Mesendoderm (in vitro differentiated cells): ENCODE results near the gene CACNA1C.

ENCODE experiments used
- DNase-seq: peaks from one replicate; pipeline ENCODE4 v3.0.0; 2013
- H2AK5ac ChIP-seq: 2 replicates; pipeline ENCODE4 v1.6.1; 2013; ENCODE audit warnings: low read length, inconsistent platforms
- H2BK120ac ChIP-seq: 2 replicates; pipeline ENCODE4 v1.6.1; 2013; ENCODE audit warnings: low read depth, mild to moderate bottlenecking, low read length, moderate library complexity, mixed read lengths
- H2BK15ac ChIP-seq: replicated peaks from 2 replicates; pipeline ENCODE4 v1.6.1; 2013; ENCODE audit warnings: low read depth, mild to moderate bottlenecking, moderate library complexity
- H2BK5ac ChIP-seq: 2 replicates; pipeline ENCODE4 v1.6.1; 2013; ENCODE audit warnings: low read length, inconsistent platforms
- H3K18ac ChIP-seq: 2 replicates; pipeline ENCODE4 v1.6.1; 2013; ENCODE audit warnings: mild to moderate bottlenecking, low read length, mixed read lengths
- H3K23ac ChIP-seq: one replicate; pipeline ENCODE4 v1.6.1; 2013; ENCODE audit warnings: low read length
- H3K27ac ChIP-seq: 2 replicates; pipeline ENCODE4 v1.5.1; 2013; ENCODE audit warnings: low read depth, mild to moderate bottlenecking, inconsistent platforms, low read length, moderate library complexity
- H3K27me3 ChIP-seq: 2 replicates; pipeline ENCODE4 v1.6.1; 2013; ENCODE audit warnings: low read length, control low read depth, mild to moderate bottlenecking, inconsistent platforms; ENCODE audit not compliant: insufficient read depth, poor library complexity
- H3K36me3 ChIP-seq: 2 replicates; pipeline ENCODE4 v1.6.1; 2013; ENCODE audit warnings: low read length, inconsistent platforms; ENCODE audit not compliant: control insufficient read depth, insufficient read depth
- H3K4ac ChIP-seq: one replicate; pipeline ENCODE4 v1.6.1; 2013; ENCODE audit warnings: low read depth, mild to moderate bottlenecking, low read length, moderate library complexity
- H3K4me1 ChIP-seq: 2 replicates; pipeline ENCODE4 v1.6.1; 2013; ENCODE audit warnings: low read depth, low read length, inconsistent platforms; ENCODE audit not compliant: control insufficient read depth
- H3K4me2 ChIP-seq: 2 replicates; pipeline ENCODE4 v1.6.1; 2013; ENCODE audit warnings: low read length
- H3K4me3 ChIP-seq: 2 replicates; pipeline ENCODE4 v1.5.1; 2013; ENCODE audit warnings: mild to moderate bottlenecking, low read length
- H3K56ac ChIP-seq: one replicate; pipeline ENCODE4 v1.6.1; 2013; ENCODE audit warnings: low read length
- H3K79me1 ChIP-seq: 2 replicates; pipeline ENCODE4 v1.6.1; 2013; ENCODE audit warnings: low read length, inconsistent platforms
- H3K79me2 ChIP-seq: 2 replicates; pipeline ENCODE4 v1.6.1; 2013; ENCODE audit warnings: mild to moderate bottlenecking, low read length; ENCODE audit not compliant: control insufficient read depth, insufficient read depth
- H3K9ac ChIP-seq: 2 replicates; pipeline ENCODE4 v1.6.1; 2013; ENCODE audit warnings: low read length, inconsistent platforms
- H4K5ac ChIP-seq: one replicate; pipeline ENCODE4 v1.6.1; 2013; ENCODE audit warnings: low read length
- H4K8ac ChIP-seq: one replicate; pipeline ENCODE4 v1.6.1; 2013; ENCODE audit warnings: low read depth, mild to moderate bottlenecking, control low read depth, low read length, moderate library complexity
- WGBS: extraction: QIAGEN DNeasy Blood & Tissue Kit; methylation state at CpG from one replicate; pipeline ENCODE4 v1.1.7; 2013; ENCODE audit warnings: low lambda C conversion rate, missing lambda C conversion rate; ENCODE audit not compliant: insufficient coverage; ENCODE audit errors: extremely low coverage; 5-methylcytosine and 5-hydroxymethylcytosine counted together

CACNA1C gene

GRCh38 chr12:2627835-2628191, 575.0 kb downstream of the CACNA1C start:
- no peak overlapping the region for H2BK120ac ChIP-seq
- H3K9ac ChIP-seq: no peak overlapping the region
- H3K27me3 ChIP-seq: no peaks in the 10 kb centered on the region
- no peaks in the 10 kb centered on the region for H3K79me1 ChIP-seq
- H3K56ac ChIP-seq: peak overlapping the region; percentile 30
- H4K8ac ChIP-seq: no peak overlapping the region
- no peak overlapping the region for H2BK15ac ChIP-seq
- H3K36me3 ChIP-seq: no peaks in the 10 kb centered on the region
- no peak overlapping the region for H4K5ac ChIP-seq
- peaks cover 9% of the 10 kb centered on the region for H3K4me1 ChIP-seq
- H2BK5ac ChIP-seq: no peak overlapping the region
- peak; percentile 66 for DNase-seq
- no peak overlapping the region for H3K4ac ChIP-seq
- H2AK5ac ChIP-seq: no peak overlapping the region
- H3K18ac ChIP-seq: no peak overlapping the region
- H3K79me2 ChIP-seq: no peaks in the 10 kb centered on the region
- no CpG with 5 or more reads among the region's 11 CpGs for WGBS
- H3K4me3 ChIP-seq: no peak overlapping the region
- no peak overlapping the region for H3K4me2 ChIP-seq
- no peak overlapping the region for H3K27ac ChIP-seq
- no peak overlapping the region for H3K23ac ChIP-seq

DNA sequence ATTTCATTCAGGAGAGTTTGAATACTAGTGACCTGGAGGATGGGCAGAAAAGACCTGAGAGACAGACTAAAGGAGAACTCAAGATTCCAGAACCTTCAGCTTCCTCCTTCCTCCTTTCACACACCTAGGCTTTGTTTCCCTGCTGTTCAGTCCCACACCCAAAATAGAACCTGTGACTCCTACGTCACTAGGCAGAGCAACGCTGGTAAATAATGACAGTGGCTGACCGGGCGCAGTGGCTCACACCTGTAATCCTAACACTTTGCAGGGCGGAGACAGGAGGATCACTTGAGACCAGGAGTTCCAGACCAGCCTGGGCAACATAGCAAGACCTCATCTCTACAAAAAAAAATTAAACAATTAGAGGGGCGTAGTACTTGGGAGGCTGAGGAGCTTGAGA, 575.6 kb downstream of the CACNA1C start:
- Histone ChIP-seq H3K79me2 (no peaks in the 10 kb centered on the region), H3K4me2 (no peak overlapping the region), H3K4ac (no peak overlapping the region), H4K5ac (no peak overlapping the region), H3K23ac (no peak overlapping the region), H2BK120ac (no peak overlapping the region), H3K79me1 (no peaks in the 10 kb centered on the region), H3K27me3 (no peaks in the 10 kb centered on the region), H3K4me3 (no peak overlapping the region), H2AK5ac (no peak overlapping the region), H3K9ac (no peak overlapping the region), H3K27ac (no peak overlapping the region), H2BK5ac (no peak overlapping the region), H3K18ac (no peak overlapping the region), H3K4me1 (peaks cover 9% of the 10 kb centered on the region), H2BK15ac (no peak overlapping the region), H3K56ac (no peak overlapping the region), H3K36me3 (no peaks in the 10 kb centered on the region), H4K8ac (no peak overlapping the region)
- DNase-seq: no peak
- no CpG with 5 or more reads among the region's 6 CpGs for WGBS

DNA sequence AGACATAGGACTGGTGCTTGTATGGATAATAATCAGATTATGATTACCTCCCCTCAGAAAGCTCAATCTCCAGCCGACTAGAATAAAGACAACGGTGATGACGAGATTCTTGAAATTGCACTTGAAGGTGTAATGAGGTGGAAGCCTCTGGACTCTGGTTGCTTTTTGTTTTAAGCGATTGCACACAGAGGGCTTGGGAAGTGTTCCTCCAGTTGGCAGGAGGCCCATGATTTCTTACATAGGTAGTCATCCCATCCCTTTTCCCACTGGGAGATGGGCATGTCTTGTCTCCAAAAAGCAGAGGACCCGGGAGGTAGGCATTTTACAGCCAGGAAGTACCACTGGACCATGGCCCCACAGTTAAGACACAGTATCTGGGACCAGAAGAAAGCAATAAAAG, 576.3 kb downstream of the CACNA1C start:
- WGBS: no CpG with 5 or more reads among the region's 5 CpGs
- peaks cover 9% of the 10 kb centered on the region for H3K4me1 ChIP-seq
- H3K56ac ChIP-seq: no peak overlapping the region
- no peak overlapping the region for H2BK120ac ChIP-seq
- no peak overlapping the region for H3K4me2 ChIP-seq
- H3K9ac ChIP-seq: no peak overlapping the region
- no peaks in the 10 kb centered on the region for H3K27me3 ChIP-seq
- no peaks in the 10 kb centered on the region for H3K79me1 ChIP-seq
- no peak overlapping the region for H3K18ac ChIP-seq
- H4K8ac ChIP-seq: no peak overlapping the region
- H2BK15ac ChIP-seq: no peak overlapping the region
- H3K23ac ChIP-seq: no peak overlapping the region
- H3K36me3 ChIP-seq: no peaks in the 10 kb centered on the region
- no peak overlapping the region for H4K5ac ChIP-seq
- H3K4ac ChIP-seq: no peak overlapping the region
- H3K4me3 ChIP-seq: no peak overlapping the region
- no peaks in the 10 kb centered on the region for H3K79me2 ChIP-seq
- DNase-seq: no peak
- no peak overlapping the region for H2AK5ac ChIP-seq
- no peak overlapping the region for H3K27ac ChIP-seq
- no peak overlapping the region for H2BK5ac ChIP-seq

GRCh38 chr12:2631653-2632350, 579.0 kb downstream of the CACNA1C start:
- no peaks in the 10 kb centered on the region for H3K79me1 ChIP-seq
- H2BK120ac ChIP-seq: no peak overlapping the region
- no peak overlapping the region for H3K27ac ChIP-seq
- H3K4me2 ChIP-seq: no peak overlapping the region
- no peaks in the 10 kb centered on the region for H3K79me2 ChIP-seq
- H4K8ac ChIP-seq: no peak overlapping the region
- no peak for DNase-seq
- no peak overlapping the region for H3K23ac ChIP-seq
- H2AK5ac ChIP-seq: no peak overlapping the region
- peaks cover 2% of the 10 kb centered on the region for H3K4me1 ChIP-seq
- H4K5ac ChIP-seq: no peak overlapping the region
- no peaks in the 10 kb centered on the region for H3K36me3 ChIP-seq
- H2BK15ac ChIP-seq: no peak overlapping the region
- no peak overlapping the region for H3K4me3 ChIP-seq
- H2BK5ac ChIP-seq: no peak overlapping the region
- WGBS: no CpG with 5 or more reads among the region's 16 CpGs
- no peak overlapping the region for H3K18ac ChIP-seq
- H3K4ac ChIP-seq: no peak overlapping the region
- H3K9ac ChIP-seq: no peak overlapping the region
- H3K27me3 ChIP-seq: no peaks in the 10 kb centered on the region
- no peak overlapping the region for H3K56ac ChIP-seq

DNA sequence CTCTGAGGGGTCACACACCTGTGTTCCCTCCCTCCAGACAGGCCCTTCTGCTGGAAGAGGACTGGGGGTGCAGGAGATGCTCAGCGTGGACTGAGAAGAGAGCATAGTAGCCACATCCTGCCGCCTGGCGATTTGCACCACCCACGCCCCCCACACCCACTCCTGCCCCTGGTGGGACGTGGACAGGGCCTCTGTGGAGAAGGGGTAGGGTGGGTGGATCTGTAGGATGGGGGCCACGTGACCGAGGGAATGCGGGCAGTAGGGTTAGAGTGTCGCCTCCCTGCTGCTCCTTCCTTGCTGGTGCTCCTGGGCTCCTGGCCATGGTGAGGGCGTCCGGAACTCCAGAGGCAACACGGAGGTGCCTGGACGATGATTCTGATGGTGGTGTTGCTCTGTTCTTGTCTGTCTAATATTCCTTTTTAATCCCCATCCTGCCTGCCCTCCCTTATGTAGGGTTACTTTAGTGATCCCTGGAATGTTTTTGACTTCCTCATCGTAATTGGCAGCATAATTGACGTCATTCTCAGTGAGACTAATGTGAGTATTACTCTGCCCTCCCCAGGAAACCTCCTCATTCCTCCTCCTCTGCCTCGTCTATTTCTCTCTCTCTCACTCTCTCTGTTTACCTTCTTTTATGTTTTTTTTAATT, 580.5 kb downstream of the CACNA1C start:
- no peak overlapping the region for H3K23ac ChIP-seq
- DNase-seq: no peak
- no peak overlapping the region for H2BK120ac ChIP-seq
- no peaks in the 10 kb centered on the region for H3K36me3 ChIP-seq
- H2BK5ac ChIP-seq: no peak overlapping the region
- H3K79me2 ChIP-seq: no peaks in the 10 kb centered on the region
- H3K79me1 ChIP-seq: no peaks in the 10 kb centered on the region
- no peak overlapping the region for H2BK15ac ChIP-seq
- no peak overlapping the region for H4K5ac ChIP-seq
- WGBS: no CpG with 5 or more reads among the region's 16 CpGs
- H3K9ac ChIP-seq: no peak overlapping the region
- H3K56ac ChIP-seq: no peak overlapping the region
- no peak overlapping the region for H3K4me3 ChIP-seq
- no peak overlapping the region for H4K8ac ChIP-seq
- H3K27me3 ChIP-seq: no peaks in the 10 kb centered on the region
- H3K4me1 ChIP-seq: no peaks in the 10 kb centered on the region
- H3K18ac ChIP-seq: no peak overlapping the region
- no peak overlapping the region for H2AK5ac ChIP-seq
- no peak overlapping the region for H3K4me2 ChIP-seq
- no peak overlapping the region for H3K27ac ChIP-seq
- no peak overlapping the region for H3K4ac ChIP-seq

DNA sequence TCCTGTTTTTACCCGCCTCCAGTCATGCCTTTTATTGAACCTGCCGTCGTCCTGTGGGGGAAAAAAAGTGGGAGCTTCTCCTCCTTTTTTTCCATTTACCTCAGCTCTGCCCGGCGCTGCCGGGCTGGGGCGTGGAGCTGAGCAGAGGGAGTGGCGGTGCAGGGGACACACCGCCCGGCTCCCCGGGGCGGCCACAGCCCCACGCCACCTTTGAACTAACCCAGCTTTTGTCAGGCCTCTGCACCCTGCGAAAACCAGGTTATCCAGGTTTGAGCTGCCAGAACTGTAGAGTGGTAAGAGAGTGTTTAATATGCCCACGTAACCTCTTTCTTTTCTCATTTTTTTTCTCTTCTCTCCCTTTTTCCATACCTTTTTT, 581.0 kb downstream of the CACNA1C start:
- no peak overlapping the region for H4K8ac ChIP-seq
- no peak overlapping the region for H2BK120ac ChIP-seq

More for the DNA sequence above, 581.0 kb downstream of the CACNA1C start:
- H3K56ac ChIP-seq: no peak overlapping the region
- H3K79me1 ChIP-seq: no peaks in the 10 kb centered on the region
- DNase-seq: no peak
- H3K4ac ChIP-seq: no peak overlapping the region
- no peak overlapping the region for H3K4me2 ChIP-seq
- H3K4me3 ChIP-seq: no peak overlapping the region
- no peaks in the 10 kb centered on the region for H3K36me3 ChIP-seq
- no peak overlapping the region for H3K18ac ChIP-seq
- no peak overlapping the region for H4K5ac ChIP-seq
- no peaks in the 10 kb centered on the region for H3K27me3 ChIP-seq
- H2BK15ac ChIP-seq: no peak overlapping the region
- H3K4me1 ChIP-seq: no peaks in the 10 kb centered on the region
- H2AK5ac ChIP-seq: no peak overlapping the region
- no peaks in the 10 kb centered on the region for H3K79me2 ChIP-seq
- no peak overlapping the region for H3K9ac ChIP-seq
- H3K23ac ChIP-seq: no peak overlapping the region
- H3K27ac ChIP-seq: no peak overlapping the region
- H2BK5ac ChIP-seq: no peak overlapping the region
- no CpG with 5 or more reads among the region's 15 CpGs for WGBS
